Gastrocnemius medialis (tissue), 4 donors: Measurements from ENCODE around the gene WDFY3.

Source experiments
- CTCF ChIP-seq, 5 experiments: fragments of 450-650 bp in 3 of 5; fragments of 200-600 bp in 2 of 5; sonication (generic) in 2 of 5; IDR thresholded peaks in 4 of 5; conservative IDR thresholded peaks in 1 of 5; 1 replicate in 4 of 5; 2 replicates in 1 of 5; pipeline ENCODE4 v1.5.1; 2016 to 2019; ENCODE audit warnings: antibody characterized with exemption in 5 of 5, mild to moderate bottlenecking in 3 of 5, moderate library complexity in 3 of 5
- POLR2A ChIP-seq, 2 donors: fragments of 450-650 bp; IDR thresholded peaks; one replicate each; pipeline ENCODE4 v1.6.1; 2017; ENCODE audit warnings: antibody characterized with exemption in 2 of 2, mild to moderate bottlenecking in 2 of 2, moderate library complexity in 2 of 2

GRCh38 chr4:84877051-84877833, 89.2 kb downstream of the WDFY3 start:
- TF ChIP-seq CTCF (IDR thresholded peaks at IDR 0.05 in 4 of 5, conservative IDR thresholded peaks at IDR 0.05 in 1 of 5) (no peak), POLR2A (IDR thresholded peaks at IDR 0.05) (no peak)
